HEK293 (cell line): ENCODE results near the gene PTPN12.

Source experiments
- CTCF ChIA-PET: fragments of 350-600 bp; formaldehyde crosslinking; extraction: SDS; loops from one replicate; lab custom pipeline; 2021; ENCODE audit warnings: antibody characterized with exemption; lab: Yijun Ruan, JAX
- POLR2A ChIA-PET: fragments of 300-600 bp; formaldehyde crosslinking; extraction: SDS; loops from one replicate; lab custom pipeline; 2020; ENCODE audit warnings: antibody characterized with exemption, inconsistent platforms; lab: Yijun Ruan, JAX
- H3K27ac ChIP-seq: fragments of 200-500 bp; sonication (Bioruptor generic); 2 replicates; pipeline ENCODE4 v1.5.1; 2014; ENCODE audit warnings: low read depth, low read length, control low read depth, inconsistent platforms; ENCODE audit errors: extremely low read depth
- H3K36me3 ChIP-seq, 2 experiments: fragments of 200-500 bp in 1 of 2; sonication (Bioruptor generic) in 1 of 2; 1 replicate in 1 of 2; 2 replicates in 1 of 2; pipeline ENCODE4 v1.5.1; 2014 to 2017; ENCODE audit warnings: inconsistent platforms in 2 of 2, low read length in 2 of 2; ENCODE audit not compliant: control insufficient read depth in 2 of 2, insufficient read depth in 1 of 2
- H3K4me1 ChIP-seq: fragments of 200-500 bp; sonication (Bioruptor generic); 2 replicates; pipeline ENCODE4 v1.5.1; 2014; ENCODE audit warnings: mild to moderate bottlenecking, low read length, inconsistent platforms; ENCODE audit not compliant: control insufficient read depth, insufficient read depth
- H3K4me3 ChIP-seq: 2 replicates; pipeline ENCODE4 v1.5.1; 2011; ENCODE audit warnings: low read depth, mild to moderate bottlenecking, control low read depth, low read length, moderate library complexity
- H3K9me3 ChIP-seq: fragments of 200-500 bp; sonication (Bioruptor generic); 2 replicates; pipeline ENCODE4 v1.5.1; 2014; ENCODE audit warnings: low read depth, low read length, inconsistent platforms; ENCODE audit not compliant: control insufficient read depth, insufficient read depth
- BCL11A ChIP-seq: fragments of 450-650 bp; formaldehyde crosslinking; IDR thresholded peaks from 2 replicates; pipeline ENCODE4 v1.5.1; 2016; ENCODE audit warnings: low read depth, missing biosample characterization, missing genetic modification characterization
- GFI1B ChIP-seq: fragments of 450-650 bp; formaldehyde crosslinking; IDR thresholded peaks from 2 replicates; pipeline ENCODE4 v1.5.1; 2016; ENCODE audit warnings: missing biosample characterization, missing genetic modification characterization
- GLIS1 ChIP-seq: fragments of 450-650 bp; formaldehyde crosslinking; IDR thresholded peaks from 2 replicates; pipeline ENCODE4 v1.5.1; 2016; ENCODE audit warnings: missing biosample characterization, missing genetic modification characterization
- PATZ1 ChIP-seq: fragments of 450-650 bp; formaldehyde crosslinking; IDR thresholded peaks from 2 replicates; pipeline ENCODE4 v1.5.1; 2016; ENCODE audit warnings: missing biosample characterization, missing genetic modification characterization
- PRDM10 ChIP-seq: fragments of 450-650 bp; formaldehyde crosslinking; IDR thresholded peaks from 2 replicates; pipeline ENCODE4 v1.5.1; 2016; ENCODE audit warnings: missing biosample characterization, missing genetic modification characterization
- PRDM4 ChIP-seq: fragments of 450-650 bp; formaldehyde crosslinking; IDR thresholded peaks from 2 replicates; pipeline ENCODE4 v1.5.1; 2017; ENCODE audit warnings: missing biosample characterization, missing genetic modification characterization
- SCRT1 ChIP-seq: fragments of 450-650 bp; formaldehyde crosslinking; IDR thresholded peaks from 2 replicates; pipeline ENCODE4 v1.5.1; 2016; ENCODE audit warnings: missing biosample characterization, missing genetic modification characterization, borderline replicate concordance
- SCRT2 ChIP-seq: fragments of 450-650 bp; formaldehyde crosslinking; IDR thresholded peaks from 2 replicates; pipeline ENCODE4 v1.5.1; 2016; ENCODE audit warnings: missing biosample characterization, missing genetic modification characterization
- ZBTB17 ChIP-seq: fragments of 450-650 bp; formaldehyde crosslinking; IDR thresholded peaks from 2 replicates; pipeline ENCODE4 v1.5.1; 2016; ENCODE audit warnings: missing biosample characterization, missing genetic modification characterization
- ZBTB8A ChIP-seq: fragments of 450-650 bp; formaldehyde crosslinking; IDR thresholded peaks from 2 replicates; pipeline ENCODE4 v1.5.1; 2016; ENCODE audit warnings: missing biosample characterization, missing genetic modification characterization
- ZFP69B ChIP-seq: fragments of 450-650 bp; formaldehyde crosslinking; IDR thresholded peaks from 2 replicates; pipeline ENCODE4 v1.5.1; 2016; ENCODE audit warnings: missing biosample characterization, missing genetic modification characterization
- ZNF132 ChIP-seq: fragments of 450-650 bp; formaldehyde crosslinking; IDR thresholded peaks from 2 replicates; pipeline ENCODE4 v1.5.1; 2017; ENCODE audit warnings: missing biosample characterization, missing genetic modification characterization, borderline replicate concordance
- ZNF157 ChIP-seq: fragments of 450-650 bp; formaldehyde crosslinking; IDR thresholded peaks from 2 replicates; pipeline ENCODE4 v1.5.1; 2016; ENCODE audit warnings: missing biosample characterization, missing genetic modification characterization
- ZNF248 ChIP-seq: fragments of 450-650 bp; formaldehyde crosslinking; IDR thresholded peaks from 2 replicates; pipeline ENCODE4 v1.5.1; 2017; ENCODE audit warnings: missing biosample characterization, missing genetic modification characterization
- ZNF626 ChIP-seq: fragments of 450-650 bp; sonication (Bioruptor Pico); formaldehyde crosslinking; IDR thresholded peaks from 2 replicates; pipeline ENCODE4 v1.5.1; 2018; ENCODE audit warnings: missing biosample characterization, missing genetic modification characterization, inconsistent platforms
- ZNF654 ChIP-seq: fragments of 450-650 bp; formaldehyde crosslinking; IDR thresholded peaks from 2 replicates; pipeline ENCODE4 v1.5.1; 2016; ENCODE audit warnings: low read depth, missing biosample characterization, missing genetic modification characterization
- ZSCAN30 ChIP-seq: fragments of 450-650 bp; IDR thresholded peaks from 2 replicates; pipeline ENCODE4 v1.5.1; 2018; ENCODE audit warnings: missing biosample characterization, mild to moderate bottlenecking, missing genetic modification characterization, moderate library complexity

PTPN12 gene

GRCh38 chr7:77580762-77581350 is 43.8 kb downstream of the PTPN12 start:
- CTCF ChIA-PET, result interaction anchor here (0.6 kb wide), 1 partner anchor 239 kb away, joined by 3 read pairs; no protein-coding TSS in a partner anchor
- TF ChIP-seq ZSCAN30 (no peak), ZFP69B (tag by site-specific recombination) (no peak), ZBTB17 (peak; percentile 54; the same call in 1 of the 2 replicates), ZBTB8A (no peak), SCRT2 (tag by site-specific recombination) (no peak), GFI1B (tag by site-specific recombination) (0 out of 2 replicates have a peak, but pooled peaks have one; percentile 8), ZNF248 (tag by site-specific recombination) (no peak), SCRT1 (no peak), GLIS1 (tag by site-specific recombination) (peak; percentile 43), PRDM10 (peak; percentile 44), ZNF157 (tag by site-specific recombination) (no peak), ZNF626 (tag by site-specific recombination) (no peak), ZNF132 (tag by site-specific recombination) (no peak)
- POLR2A ChIA-PET, result interaction anchor here (0.6 kb wide), 1 partner anchor 45 kb away, joined by 3 read pairs; no protein-coding TSS in a partner anchor

GRCh38 chr7:77587272-77587671 is 50.2 kb downstream of the PTPN12 start:
- H3K9me3 ChIP-seq, result no peaks in the 10 kb centered on the region
- CTCF ChIA-PET, result interaction anchor here (1.4 kb wide), 1 partner anchor 64 kb away, joined by 6 read pairs; no protein-coding TSS in a partner anchor
- H3K36me3 ChIP-seq, result peaks cover 0 to 9% of the 10 kb centered on the region in 2 experiments; a peak in 2 of 3 replicates
- no peak for TF ChIP-seq PATZ1 (tag by site-specific recombination)
- no peak for TF ChIP-seq ZBTB17
- no peak for TF ChIP-seq ZNF654 (tag by site-specific recombination)
- TF ChIP-seq PRDM4 (tag by site-specific recombination), result no peak
- no peak for TF ChIP-seq BCL11A (tag by site-specific recombination)
- TF ChIP-seq, all 188 proteins: peak for 0
- H3K4me3 ChIP-seq, result no peak overlapping the region
- H3K27ac ChIP-seq, result no peak overlapping the region
- no peaks in the 10 kb centered on the region for H3K4me1 ChIP-seq
- POLR2A ChIA-PET, result no interaction called here

More at GRCh38 chr7:77580762-77581350, 43.8 kb downstream of the PTPN12 start:
- Histone ChIP-seq H3K36me3 (peaks cover 0 to 9% of the 10 kb centered on the region in 2 experiments; a peak in 1 of 3 replicates), H3K27ac (no peak overlapping the region), H3K9me3 (no peaks in the 10 kb centered on the region), H3K4me3 (no peak overlapping the region), H3K4me1 (peaks cover 7% of the 10 kb centered on the region; the same call in 1 of the 2 replicates)
